ENCODE data around the gene AKT1.

The AKT1 gene

GRCh38 chr14:104797115-104798044 is 1.8 kb upstream of the AKT1 start:
- no peak overlapping the region for H3K4me3 ChIP-seq (replicated peaks; ENCODE audit: low read depth, low read length)
- TF ChIP-seq CTCF (IDR thresholded peaks at IDR 0.05; ENCODE audit: low read length, missing control alignments), result no peak
- DNase-seq (ENCODE audit: low read depth), result no peak

GRCh38 chr14:104796687-104797081 is 1.1 kb upstream of the AKT1 start:
- H3K4me3 ChIP-seq (replicated peaks; ENCODE audit: low read depth, low read length), result no peak overlapping the region
- TF ChIP-seq CTCF (IDR thresholded peaks at IDR 0.05; ENCODE audit: low read length, missing control alignments), result no peak
- no peak for DNase-seq (ENCODE audit: low read depth)

GRCh38 chr14:104795781-104796686 is 486 bp upstream of the AKT1 start:
- H3K4me3 ChIP-seq (replicated peaks; ENCODE audit: low read depth, low read length), result peak overlapping the region; percentile 50
- no peak for TF ChIP-seq CTCF (IDR thresholded peaks at IDR 0.05; ENCODE audit: low read length, missing control alignments)
- DNase-seq (ENCODE audit: low read depth), result peak; percentile 27

- no peak for DNase-seq (ENCODE audit: low read depth)
- no peak for TF ChIP-seq CTCF (IDR thresholded peaks at IDR 0.05; ENCODE audit: low read length, missing control alignments)
- peak overlapping the region; percentile 73 for H3K4me3 ChIP-seq (replicated peaks; ENCODE audit: low read depth, low read length)
These were observed 936 bp downstream of the AKT1 start for GRCh38 chr14:104794631-104794992.

GRCh38 chr14:104794099-104794498 is 1.4 kb downstream of the AKT1 start:
- TF ChIP-seq CTCF (IDR thresholded peaks at IDR 0.05; ENCODE audit: low read length, missing control alignments), result no peak
- DNase-seq (ENCODE audit: low read depth), result peak; percentile 67
- H3K4me3 ChIP-seq (replicated peaks; ENCODE audit: low read depth, low read length), result peak overlapping the region; percentile 73

GRCh38 chr14:104793703-104793959 is 1.9 kb downstream of the AKT1 start:
- TF ChIP-seq CTCF (IDR thresholded peaks at IDR 0.05; ENCODE audit: low read length, missing control alignments), result no peak

More at GRCh38 chr14:104793703-104793959, 1.9 kb downstream of the AKT1 start:
- H3K4me3 ChIP-seq (replicated peaks; ENCODE audit: low read depth, low read length), result peak overlapping the region; percentile 73
- no peak for DNase-seq (ENCODE audit: low read depth)
